ENCODE data around the gene MCOLN1. TPM values are rescaled to one million over a fixed set of nuclear protein-coding genes. Genes with fewer than 3 reads are reported as not detected.

The MCOLN1 gene
- total RNA-seq, 5 donors from 2014 or later (not counting 1 experiment from before 2014, with no cell fraction given): 13.0 to 16.7 (median 15.3) TPM

DNA sequence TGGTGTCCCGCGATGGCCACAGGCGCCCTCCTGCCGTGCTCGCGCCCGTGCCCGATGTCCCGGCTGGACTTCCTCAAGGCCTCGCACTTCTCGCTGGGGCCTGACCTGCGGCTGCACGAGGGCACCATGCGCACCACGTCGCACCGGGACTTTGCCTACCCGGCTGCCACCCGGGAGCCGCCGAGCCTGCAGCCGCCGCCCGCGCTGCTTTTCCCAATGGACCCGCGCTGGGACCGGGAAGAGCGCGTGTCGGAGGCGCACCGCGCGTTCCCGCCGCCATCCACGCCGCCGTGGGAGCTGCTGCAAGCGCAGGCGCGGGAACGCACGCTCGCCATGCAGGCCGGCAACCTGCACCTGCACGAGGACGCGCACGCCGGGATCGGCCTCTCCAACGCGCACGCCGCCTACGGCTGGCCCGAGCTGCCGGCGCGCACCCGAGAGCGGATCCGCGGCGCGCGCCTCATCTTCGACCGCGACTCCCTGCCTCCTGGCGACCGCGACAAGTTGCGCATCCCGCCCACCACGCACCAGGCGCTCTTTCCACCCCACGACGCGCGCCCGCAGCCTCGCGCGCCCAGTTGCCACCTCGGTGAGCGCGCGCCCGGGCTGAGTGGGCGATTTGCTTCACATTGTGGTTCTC lies 21.5 kb upstream of the MCOLN1 start:
- Mint-ChIP-seq H3K36me3 (no peaks in the 10 kb centered on the region), H3K9me3 (no peaks in the 10 kb centered on the region), H3K4me3 (peak overlapping the region in 1 of 3 donors; percentile 65), H3K27ac (no peak overlapping the region), H3K4me1 (peaks cover 8 to 11% (median 9%) of the 10 kb centered on the region in 3 donors), H3K27me3 (peaks cover 35 to 53% of the 10 kb centered on the region in 2 donors)
- peak overlapping the region in 1 of 2 donors; percentile 53 for H3K4me3 ChIP-seq (ENCODE audit: control insufficient read depth in 1 of 2, extremely low read depth in 1 of 2, low read length in 1 of 2)
- H3K27me3 ChIP-seq (replicated peaks in 1 of 2; ENCODE audit: control insufficient read depth in 2 of 2, extremely low read depth in 1 of 2, insufficient read depth in 2 of 2, low read length in 1 of 2): peaks cover 2 to 80% of the 10 kb centered on the region in 2 experiments
- ChIA-PET POLR2A (no interaction called here), CTCF (no interaction called here)
- DNase-seq (peak in 6 of 35 experiments; percentile 15 to 47 (median 32)), ATAC-seq (replicated peaks in 1 of 4) (peak; percentile 37 to 55 (median 42))
- H3K4me1 ChIP-seq (ENCODE audit: control insufficient read depth in 1 of 2, extremely low read depth in 1 of 2, insufficient read depth in 2 of 2, low read length in 2 of 2): peaks cover 0 to 21% of the 10 kb centered on the region in 2 experiments
- no peak overlapping the region for H3K27ac ChIP-seq (ENCODE audit: low read length)
- WGBS (ENCODE audit: insufficient coverage): 5% methylated on average over 85 of the region's 93 CpGs
- H3K36me3 ChIP-seq (ENCODE audit: control insufficient read depth in 2 of 2, extremely low read depth in 1 of 2, insufficient read depth in 1 of 2, low read length in 1 of 2): no peaks in the 10 kb centered on the region
- H3K9me3 ChIP-seq: no peaks in the 10 kb centered on the region

DNA sequence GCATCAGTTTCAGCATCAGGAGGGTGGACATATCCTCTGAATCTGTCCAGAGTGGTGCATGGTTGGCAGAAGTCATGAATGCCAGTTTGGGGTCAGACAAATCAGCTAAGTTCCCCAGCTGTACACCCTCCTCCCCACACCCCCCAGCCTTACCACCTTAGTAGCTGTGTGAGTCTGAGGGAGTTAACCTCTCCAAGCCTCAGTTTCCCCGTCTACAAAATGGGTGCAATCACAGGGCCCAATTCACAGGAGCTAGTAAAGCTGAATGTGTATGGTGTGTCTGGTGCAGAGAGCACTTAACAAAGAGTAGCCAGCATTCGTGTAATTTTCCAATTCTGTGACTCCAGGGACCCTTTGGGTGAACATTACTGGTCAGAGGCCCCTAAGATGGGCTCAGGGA lies 19.9 kb upstream of the MCOLN1 start:
- Histone ChIP-seq H3K4me1 (ENCODE audit: control insufficient read depth in 1 of 2, extremely low read depth in 1 of 2, insufficient read depth in 2 of 2, low read length in 2 of 2) (peaks cover 0 to 26% of the 10 kb centered on the region in 2 experiments), H3K36me3 (ENCODE audit: control insufficient read depth in 2 of 2, extremely low read depth in 1 of 2, insufficient read depth in 1 of 2, low read length in 1 of 2) (no peaks in the 10 kb centered on the region), H3K27me3 (replicated peaks in 1 of 2; ENCODE audit: control insufficient read depth in 2 of 2, extremely low read depth in 1 of 2, insufficient read depth in 2 of 2, low read length in 1 of 2) (peaks cover 2 to 84% of the 10 kb centered on the region in 2 experiments), H3K9me3 (no peaks in the 10 kb centered on the region), H3K4me3 (ENCODE audit: control insufficient read depth in 1 of 2, extremely low read depth in 1 of 2, low read length in 1 of 2) (no peak overlapping the region), H3K27ac (ENCODE audit: low read length) (no peak overlapping the region)
- Mint-ChIP-seq H3K27ac (no peak overlapping the region), H3K4me1 (peaks cover 9 to 14% (median 10%) of the 10 kb centered on the region in 3 donors), H3K9me3 (no peaks in the 10 kb centered on the region), H3K27me3 (peaks cover 35 to 51% of the 10 kb centered on the region in 2 donors), H3K36me3 (no peaks in the 10 kb centered on the region), H3K4me3 (no peak overlapping the region)
- ChIA-PET CTCF (no interaction called here), POLR2A (no interaction called here)
- ATAC-seq (replicated peaks in 1 of 4): no peak
- DNase-seq: no peak
- WGBS (ENCODE audit: insufficient coverage): 0% methylated on average over 1 of the region's 2 CpGs

DNA sequence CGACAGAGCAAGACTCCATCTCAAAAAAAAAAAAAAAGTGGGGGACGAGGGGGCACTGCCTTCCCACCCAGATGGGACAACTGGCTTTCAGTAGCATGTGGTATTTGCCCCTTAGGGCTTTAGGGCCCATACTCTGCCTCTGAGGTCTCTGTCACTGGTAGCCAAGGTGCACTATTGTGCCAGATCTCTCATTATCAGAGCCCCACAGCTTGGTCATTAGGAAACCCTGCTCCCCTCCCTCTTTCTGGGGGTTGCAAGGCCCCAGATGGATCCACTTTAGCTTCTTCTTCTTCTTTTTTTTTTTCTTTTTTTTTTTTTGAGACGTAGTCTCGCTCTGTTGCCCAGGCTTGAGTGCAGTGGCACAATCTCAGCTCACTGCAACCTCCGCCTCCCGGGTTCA lies 17.7 kb upstream of the MCOLN1 start:
- H3K27me3 ChIP-seq (replicated peaks in 1 of 2; ENCODE audit: control insufficient read depth in 2 of 2, extremely low read depth in 1 of 2, insufficient read depth in 2 of 2, low read length in 1 of 2): peaks cover 2 to 87% of the 10 kb centered on the region in 2 experiments
- Mint-ChIP-seq H3K27me3 (peaks cover 24 to 43% of the 10 kb centered on the region in 2 donors), H3K36me3 (no peaks in the 10 kb centered on the region), H3K27ac (no peak overlapping the region), H3K4me1 (peaks cover 9 to 14% (median 10%) of the 10 kb centered on the region in 3 donors), H3K9me3 (no peaks in the 10 kb centered on the region), H3K4me3 (no peak overlapping the region)
- peaks cover 0 to 26% of the 10 kb centered on the region in 2 experiments for H3K4me1 ChIP-seq (ENCODE audit: control insufficient read depth in 1 of 2, extremely low read depth in 1 of 2, insufficient read depth in 2 of 2, low read length in 2 of 2)
- ATAC-seq (replicated peaks in 1 of 4) (no peak), DNase-seq (no peak)
- ChIA-PET POLR2A (no interaction called here), CTCF (no interaction called here)
- WGBS (ENCODE audit: insufficient coverage): 88% methylated on average over 1 of the region's 6 CpGs
- H3K4me3 ChIP-seq (ENCODE audit: control insufficient read depth in 1 of 2, extremely low read depth in 1 of 2, low read length in 1 of 2): no peak overlapping the region
- no peak overlapping the region for H3K27ac ChIP-seq (ENCODE audit: low read length)
- H3K36me3 ChIP-seq (ENCODE audit: control insufficient read depth in 2 of 2, extremely low read depth in 1 of 2, insufficient read depth in 1 of 2, low read length in 1 of 2): no peaks in the 10 kb centered on the region
- H3K9me3 ChIP-seq: no peaks in the 10 kb centered on the region

DNA sequence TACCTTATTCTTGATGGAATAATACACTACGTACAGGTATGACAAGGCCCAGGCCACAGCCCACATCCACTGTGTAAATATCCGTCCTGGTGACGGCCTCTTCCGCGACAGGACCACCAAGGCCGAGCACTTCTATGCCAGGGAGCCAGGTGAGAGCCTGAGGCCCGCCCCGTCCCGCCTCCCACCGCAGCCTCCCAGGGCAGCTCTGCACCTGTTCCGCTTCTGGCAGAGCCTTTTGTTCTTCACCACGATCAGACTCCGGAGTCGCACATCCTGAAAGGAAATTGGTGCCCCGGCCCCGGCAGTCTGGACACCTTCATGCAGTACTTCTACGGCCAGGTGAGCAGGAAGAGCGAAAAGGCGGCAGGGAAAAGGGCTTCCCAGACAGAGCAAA lies 17.1 kb upstream of the MCOLN1 start:
- ChIA-PET POLR2A (no interaction called here), CTCF (interaction anchor here in 1 of 2 donors (0.6 kb wide), 1 partner anchor 76 kb away, joined by 3 read pairs; no protein-coding TSS in a partner anchor)
- 34% methylated on average over 14 of the region's 19 CpGs for WGBS (ENCODE audit: insufficient coverage)
- H3K36me3 ChIP-seq (ENCODE audit: control insufficient read depth in 2 of 2, extremely low read depth in 1 of 2, insufficient read depth in 1 of 2, low read length in 1 of 2): no peaks in the 10 kb centered on the region
- Mint-ChIP-seq H3K4me1 (peaks cover 9 to 14% (median 10%) of the 10 kb centered on the region in 3 donors), H3K9me3 (no peaks in the 10 kb centered on the region), H3K4me3 (peak overlapping the region in 1 of 3 donors; percentile 42), H3K27ac (peak overlapping the region in 1 of 2 donors; percentile 23), H3K27me3 (peaks cover 24 to 41% of the 10 kb centered on the region in 2 donors), H3K36me3 (no peaks in the 10 kb centered on the region)
- no peaks in the 10 kb centered on the region for H3K9me3 ChIP-seq
- peaks cover 2 to 86% of the 10 kb centered on the region in 2 experiments for H3K27me3 ChIP-seq (replicated peaks in 1 of 2; ENCODE audit: control insufficient read depth in 2 of 2, extremely low read depth in 1 of 2, insufficient read depth in 2 of 2, low read length in 1 of 2)
- ATAC-seq (replicated peaks in 1 of 4) (peak in 2 of 4 experiments; percentile 29 to 34), DNase-seq (no peak)
- H3K27ac ChIP-seq (ENCODE audit: low read length): no peak overlapping the region
- H3K4me3 ChIP-seq (ENCODE audit: control insufficient read depth in 1 of 2, extremely low read depth in 1 of 2, low read length in 1 of 2): no peak overlapping the region
- H3K4me1 ChIP-seq (ENCODE audit: control insufficient read depth in 1 of 2, extremely low read depth in 1 of 2, insufficient read depth in 2 of 2, low read length in 2 of 2): peaks cover 0 to 26% of the 10 kb centered on the region in 2 experiments

DNA sequence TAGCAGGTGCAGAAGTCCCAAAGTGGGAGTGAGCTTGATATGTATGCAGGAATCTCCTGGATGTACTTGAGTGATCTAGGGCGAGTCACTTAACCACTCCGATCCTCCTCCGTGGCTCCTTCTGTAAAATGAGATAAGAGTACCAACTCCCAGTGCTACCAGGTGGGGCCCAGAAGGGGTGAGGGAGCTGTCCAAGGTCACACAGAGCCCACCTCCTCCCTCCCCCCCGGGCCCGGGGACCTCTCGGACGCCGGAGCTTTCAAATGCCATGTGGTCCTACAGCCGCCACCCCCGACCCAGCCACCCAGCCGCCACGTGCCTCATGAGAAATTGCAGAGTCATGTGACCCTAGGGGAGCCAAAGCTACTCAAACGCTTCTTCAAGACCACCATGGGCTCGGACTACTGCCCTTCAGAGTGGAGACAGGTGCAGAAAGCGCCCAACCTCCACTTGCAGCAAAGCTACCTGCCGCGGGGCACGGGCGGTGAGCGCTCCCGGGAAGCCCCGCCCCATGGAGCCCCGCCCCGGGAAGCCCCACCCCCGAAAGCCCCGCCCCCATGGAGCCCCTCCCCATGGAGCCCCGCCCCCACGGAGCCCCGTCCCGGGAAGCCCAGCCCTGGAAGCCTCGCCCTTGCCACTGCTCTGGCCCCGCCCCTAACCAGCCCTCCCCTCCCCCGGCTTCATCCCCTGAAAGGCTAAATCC lies 16.6 kb upstream of the MCOLN1 start:
- ChIA-PET CTCF (interaction anchor here (0.6 to 0.7 kb wide), 3 partner anchors 9 to 109 kb away, joined by 3 read pairs; a partner anchor contains a TSS), POLR2A (interaction anchor here in 1 of 2 donors (0.6 kb wide), 1 partner anchor 83 kb away, joined by 3 read pairs; no protein-coding TSS in a partner anchor)
- Mint-ChIP-seq H3K4me3 (peak overlapping the region in 1 of 3 donors; percentile 42), H3K27ac (peak overlapping the region in 1 of 2 donors; percentile 23), H3K9me3 (no peaks in the 10 kb centered on the region), H3K27me3 (peaks cover 24 to 39% of the 10 kb centered on the region in 2 donors), H3K36me3 (no peaks in the 10 kb centered on the region), H3K4me1 (peaks cover 9 to 14% (median 10%) of the 10 kb centered on the region in 3 donors)
- Histone ChIP-seq H3K27ac (ENCODE audit: low read length) (no peak overlapping the region), H3K4me3 (ENCODE audit: control insufficient read depth in 1 of 2, extremely low read depth in 1 of 2, low read length in 1 of 2) (no peak overlapping the region), H3K36me3 (ENCODE audit: control insufficient read depth in 2 of 2, extremely low read depth in 1 of 2, insufficient read depth in 1 of 2, low read length in 1 of 2) (no peaks in the 10 kb centered on the region), H3K27me3 (replicated peaks in 1 of 2; ENCODE audit: control insufficient read depth in 2 of 2, extremely low read depth in 1 of 2, insufficient read depth in 2 of 2, low read length in 1 of 2) (peaks cover 2 to 80% of the 10 kb centered on the region in 2 experiments), H3K9me3 (no peaks in the 10 kb centered on the region), H3K4me1 (ENCODE audit: control insufficient read depth in 1 of 2, extremely low read depth in 1 of 2, insufficient read depth in 2 of 2, low read length in 2 of 2) (peaks cover 0 to 23% of the 10 kb centered on the region in 2 experiments)
- peak in 1 of 35 experiments; percentile 29 for DNase-seq
- peak; percentile 31 to 52 (median 36) for ATAC-seq (replicated peaks in 1 of 4)
- WGBS (ENCODE audit: insufficient coverage): 5% methylated on average over 16 of the region's 33 CpGs
